ENCODE measurements around the gene MPPE1. TPM values are rescaled to one million over a fixed set of nuclear protein-coding genes. Genes with fewer than 3 reads are reported as not detected.

The MPPE1 gene
- total and polyA plus RNA-seq, 9 of the 15 experiments (the other 6 are each of a cell fraction or from before 2014, with no cell fraction given), result 10.7 to 19.5 (median 13.3) TPM

- Histone ChIP-seq H4K20me1 (replicated peaks; ENCODE audit: control insufficient read depth, insufficient read depth, low read length) (peaks cover 10% of the 10 kb centered on the region; the same call in 1 of the 2 replicates), H3K4me2 (ENCODE audit: insufficient read depth, low read length) (no peak overlapping the region), H2AFZ (ENCODE audit: low read depth, low read length) (no peak overlapping the region), H3K9me3 (replicated peaks; ENCODE audit: control insufficient read depth, insufficient read depth, low read depth, low read length) (no peaks in the 10 kb centered on the region), H3K4me1 (replicated peaks in 1 of 2; ENCODE audit: control insufficient read depth in 2 of 2, insufficient read depth in 2 of 2, low read length in 2 of 2) (peaks cover 19 to 23% of the 10 kb centered on the region in 2 experiments; a peak in 4 of 5 replicates), H3K27me3 (ENCODE audit: control insufficient read depth in 2 of 2, insufficient read depth in 2 of 2, low read length in 2 of 2) (no peaks in the 10 kb centered on the region), H3K27ac (ENCODE audit: extremely low read depth, low read depth, low read length) (no peak overlapping the region), H3K9me1 (ENCODE audit: control insufficient read depth, insufficient read depth, low read length) (peaks cover 5% of the 10 kb centered on the region), H3K36me3 (ENCODE audit: control insufficient read depth, insufficient read depth, low read length) (peaks cover 7% of the 10 kb centered on the region; the same call in 2 of the 3 replicates), H3K4me3 (no peak overlapping the region), H3K9ac (ENCODE audit: insufficient read depth in 1 of 2, low read depth in 2 of 2, low read length in 2 of 2) (no peak overlapping the region), H3K79me2 (ENCODE audit: control insufficient read depth, insufficient read depth, low read length) (peaks cover 2% of the 10 kb centered on the region; the same call in 1 of the 3 replicates)
- WGBS (ENCODE audit: insufficient coverage, low coverage, missing lambda C conversion rate), result 93% methylated on average over 4 of the region's 4 CpGs
- CTCF ChIA-PET (ENCODE audit: low intra/inter-chr PET ratio), result no interaction called here
- in situ Hi-C loops (cut with MboI) (loop anchor here (10.0 kb wide), 1 partner anchor 1129 kb away; no protein-coding TSS in a partner anchor), intact Hi-C loops (cut with micrococcal nuclease) (no loop called here)
- peak; percentile 25; the same call in 1 of the 2 replicates for TF ChIP-seq NFIC (IDR thresholded peaks at IDR 0.05)
- TF ChIP-seq LARP7 (IDR thresholded peaks at IDR 0.05), result no peak
- FAIRE-seq (no peak), ATAC-seq (no peak), DNase-seq (ENCODE audit: extremely low read depth in 1 of 4, low spot score in 3 of 4) (no peak)
- no TSS peak for BruUV-seq (replicated peaks)
- POLR2A ChIA-PET, result interaction anchor here (0.6 kb wide), 3 partner anchors 75 to 183 kb away, joined by 3 to 4 read pairs (median 3); no protein-coding TSS in a partner anchor
Measured at GRCh38 chr18:11905613-11906012, 2.5 kb downstream of the MPPE1 start.

- peaks cover 7% of the 10 kb centered on the region; the same call in 2 of the 3 replicates for H3K36me3 ChIP-seq (ENCODE audit: control insufficient read depth, insufficient read depth, low read length)
- 30% methylated on average over 7 of the region's 7 CpGs for WGBS (ENCODE audit: insufficient coverage, low coverage, missing lambda C conversion rate)
- TF ChIP-seq ZNF124 (CRISPR knock-in tag; IDR thresholded peaks at IDR 0.05) (no peak), RBM14 (IDR thresholded peaks at IDR 0.05; ENCODE audit: borderline replicate concordance, insufficient read depth, low read depth, low read length) (no peak), STAT5B (CRISPR knock-in tag; IDR thresholded peaks at IDR 0.05) (no peak), CBFA2T3 (IDR thresholded peaks at IDR 0.05) (peak; percentile 22; the same call in 1 of the 2 replicates), SOX6 (IDR thresholded peaks at IDR 0.05) (no peak)
- TF ChIP-seq, protein P1, sequence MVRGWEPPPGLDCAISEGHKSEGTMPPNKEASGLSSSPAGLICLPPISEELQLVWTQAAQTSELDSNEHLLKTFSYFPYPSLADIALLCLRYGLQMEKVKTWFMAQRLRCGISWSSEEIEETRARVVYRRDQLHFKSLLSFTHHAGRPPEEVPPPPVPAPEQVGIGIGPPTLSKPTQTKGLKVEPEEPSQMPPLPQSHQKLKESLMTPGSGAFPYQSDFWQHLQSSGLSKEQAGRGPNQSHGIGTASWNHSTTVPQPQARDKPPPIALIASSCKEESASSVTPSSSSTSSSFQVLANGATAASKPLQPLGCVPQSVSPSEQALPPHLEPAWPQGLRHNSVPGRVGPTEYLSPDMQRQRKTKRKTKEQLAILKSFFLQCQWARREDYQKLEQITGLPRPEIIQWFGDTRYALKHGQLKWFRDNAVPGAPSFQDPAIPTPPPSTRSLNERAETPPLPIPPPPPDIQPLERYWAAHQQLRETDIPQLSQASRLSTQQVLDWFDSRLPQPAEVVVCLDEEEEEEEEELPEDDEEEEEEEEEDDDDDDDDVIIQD (CRISPR knock-in tag; IDR thresholded peaks at IDR 0.05), result no peak
- ChIA-PET POLR2A (interaction anchor here (0.7 to 1.7 kb wide), 2 partner anchors 11 to 22 kb away, joined by 3 to 4 read pairs; no protein-coding TSS in a partner anchor), CTCF (ENCODE audit: low intra/inter-chr PET ratio) (no interaction called here)
- ATAC-seq (peak; percentile 75), DNase-seq (ENCODE audit: extremely low read depth in 1 of 4, low spot score in 3 of 4) (peak in 2 of 4 experiments; percentile 33 to 50), FAIRE-seq (peak; percentile 26)
- H3K4me1 ChIP-seq (replicated peaks in 1 of 2; ENCODE audit: control insufficient read depth in 2 of 2, insufficient read depth in 2 of 2, low read length in 2 of 2), result peaks cover 12 to 19% of the 10 kb centered on the region in 2 experiments; a peak in 3 of 5 replicates
- H3K27me3 ChIP-seq (ENCODE audit: control insufficient read depth in 2 of 2, insufficient read depth in 2 of 2, low read length in 2 of 2), result no peaks in the 10 kb centered on the region
- H3K9ac ChIP-seq (ENCODE audit: insufficient read depth in 1 of 2, low read depth in 2 of 2, low read length in 2 of 2), result peak overlapping the region in 1 of 2 experiments; percentile 32; a peak in 1 of 4 replicates
- H2AFZ ChIP-seq (ENCODE audit: low read depth, low read length), result no peak overlapping the region
- peaks cover 10% of the 10 kb centered on the region; the same call in 1 of the 2 replicates for H4K20me1 ChIP-seq (replicated peaks; ENCODE audit: control insufficient read depth, insufficient read depth, low read length)
- H3K4me2 ChIP-seq (ENCODE audit: insufficient read depth, low read length), result peak overlapping the region; percentile 7; the same call in 1 of the 2 replicates
- in situ Hi-C loops (cut with MboI) (loop anchor here (10.0 kb wide), 1 partner anchor 1132 kb away; no protein-coding TSS in a partner anchor), intact Hi-C loops (cut with micrococcal nuclease) (no loop called here)
- no peak overlapping the region for H3K27ac ChIP-seq (ENCODE audit: extremely low read depth, low read depth, low read length)
- H3K4me3 ChIP-seq, result no peak overlapping the region
- no peaks in the 10 kb centered on the region for H3K9me3 ChIP-seq (replicated peaks; ENCODE audit: control insufficient read depth, insufficient read depth, low read depth, low read length)
- peaks cover 5% of the 10 kb centered on the region for H3K9me1 ChIP-seq (ENCODE audit: control insufficient read depth, insufficient read depth, low read length)
- peaks cover under 1% of the 10 kb centered on the region; the same call in 1 of the 3 replicates for H3K79me2 ChIP-seq (ENCODE audit: control insufficient read depth, insufficient read depth, low read length)
- no TSS peak for BruUV-seq (replicated peaks)
Measured at GRCh38 chr18:11902522-11903292, 5.4 kb downstream of the MPPE1 start.
